RKO (cell line): ENCODE results near the gene SMG6.
"Not testable (repeated sequence)": the region's sequence is repeated elsewhere in the genome, so short reads cannot be mapped to it uniquely, and the experiment has no call there.

Experiments
- DNase-seq: peaks from one replicate; pipeline ENCODE4 v3.0.0-alpha.2; 2016; ENCODE audit warnings: low spot score

The SMG6 gene

DNA sequence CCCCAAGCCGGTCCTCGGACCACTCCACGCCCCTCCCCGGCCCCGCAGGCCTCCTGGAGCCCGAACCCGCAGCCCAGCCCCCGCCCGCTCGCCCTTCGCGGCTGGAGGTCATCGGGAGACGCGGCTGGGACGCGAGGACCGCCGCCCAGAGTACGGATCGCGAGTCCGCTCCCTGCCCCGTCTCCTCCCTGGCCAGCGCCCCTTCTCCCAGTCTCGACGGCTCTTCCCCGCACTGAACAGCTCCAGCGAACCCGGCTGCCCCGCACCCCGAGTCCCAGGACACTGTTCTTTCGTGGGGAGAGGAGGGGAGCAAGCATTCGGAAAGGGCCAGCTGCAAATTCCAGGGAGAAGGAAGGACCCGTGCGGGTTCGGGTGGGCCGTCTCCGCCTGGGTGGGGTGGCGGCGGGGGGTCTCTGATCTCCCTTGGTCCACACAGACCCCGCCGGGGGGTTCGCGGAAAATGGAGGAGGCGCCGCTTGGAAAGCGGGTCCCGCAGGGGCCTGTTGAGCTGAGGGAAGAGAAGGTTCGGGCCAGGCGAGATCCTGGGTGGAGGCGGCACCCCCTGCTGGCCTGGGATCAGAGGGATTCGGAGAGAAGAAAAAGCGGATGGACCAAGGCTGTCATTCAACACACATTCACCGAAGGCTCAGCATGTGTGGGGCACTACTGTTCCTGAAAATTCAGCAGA lies 277.8 kb downstream of the SMG6 start:
- no peak for DNase-seq

DNA sequence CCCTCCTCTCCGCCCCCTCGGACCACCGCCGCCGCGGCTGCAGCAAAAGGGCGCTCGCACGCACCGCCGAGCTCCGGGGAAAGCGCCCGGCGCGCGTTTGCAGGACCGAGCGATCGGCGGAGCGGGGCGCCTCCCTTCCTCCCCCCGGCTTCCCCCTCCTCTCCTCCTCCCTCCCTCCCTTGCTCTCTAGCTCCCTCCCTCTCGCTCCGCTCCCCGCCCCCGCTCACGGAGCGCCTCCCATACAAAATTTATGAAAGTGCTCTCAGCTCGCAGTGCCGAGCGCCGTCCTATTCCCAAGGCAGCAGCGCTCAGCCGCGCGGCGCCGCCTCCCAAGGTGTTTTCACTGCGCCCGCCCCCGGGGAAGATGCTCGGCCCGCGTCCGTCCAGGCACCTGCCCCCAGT lies 278.4 kb downstream of the SMG6 start, which contains the start of gene RTN4RL1:
Gene RTN4RL1, minus strand, starts transcription at position 115 of the 402 bp plus-strand sequence. CDS start 469 bp downstream, outside the sequence.
- DNase-seq: no peak

DNA sequence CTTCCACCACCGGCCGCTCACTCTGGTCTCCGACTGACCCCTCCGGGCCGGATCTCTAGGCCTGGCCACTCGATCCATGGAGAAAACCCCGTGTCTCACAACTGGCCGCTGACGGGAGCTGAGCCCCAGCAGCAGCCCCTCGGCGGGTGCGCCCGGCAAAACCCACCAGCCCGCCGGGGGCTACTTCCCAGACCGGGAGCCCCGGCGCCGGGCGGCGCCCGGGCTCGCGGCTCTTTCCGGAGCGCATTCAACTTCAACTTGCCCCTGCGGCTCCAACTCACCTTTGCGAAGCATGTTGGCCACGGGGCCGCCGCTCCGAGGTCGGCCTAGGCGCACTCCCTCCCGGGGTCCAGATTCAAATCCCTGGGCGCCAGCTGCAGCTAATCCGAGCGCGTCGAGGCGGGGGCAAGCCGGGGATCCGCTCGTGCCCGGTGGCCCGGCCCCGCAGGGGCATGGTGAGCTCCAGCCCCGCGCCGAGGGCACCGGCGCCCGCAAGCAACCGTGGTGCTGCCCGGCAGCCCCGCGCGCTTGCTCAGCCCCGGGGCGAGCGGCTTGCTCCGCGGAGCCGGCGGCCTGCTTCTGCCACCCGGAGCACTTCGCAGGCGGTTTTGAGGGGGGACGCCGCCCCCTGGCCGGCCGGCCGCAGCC lies 278.9 kb downstream of the SMG6 start:
- no peak for DNase-seq

DNA sequence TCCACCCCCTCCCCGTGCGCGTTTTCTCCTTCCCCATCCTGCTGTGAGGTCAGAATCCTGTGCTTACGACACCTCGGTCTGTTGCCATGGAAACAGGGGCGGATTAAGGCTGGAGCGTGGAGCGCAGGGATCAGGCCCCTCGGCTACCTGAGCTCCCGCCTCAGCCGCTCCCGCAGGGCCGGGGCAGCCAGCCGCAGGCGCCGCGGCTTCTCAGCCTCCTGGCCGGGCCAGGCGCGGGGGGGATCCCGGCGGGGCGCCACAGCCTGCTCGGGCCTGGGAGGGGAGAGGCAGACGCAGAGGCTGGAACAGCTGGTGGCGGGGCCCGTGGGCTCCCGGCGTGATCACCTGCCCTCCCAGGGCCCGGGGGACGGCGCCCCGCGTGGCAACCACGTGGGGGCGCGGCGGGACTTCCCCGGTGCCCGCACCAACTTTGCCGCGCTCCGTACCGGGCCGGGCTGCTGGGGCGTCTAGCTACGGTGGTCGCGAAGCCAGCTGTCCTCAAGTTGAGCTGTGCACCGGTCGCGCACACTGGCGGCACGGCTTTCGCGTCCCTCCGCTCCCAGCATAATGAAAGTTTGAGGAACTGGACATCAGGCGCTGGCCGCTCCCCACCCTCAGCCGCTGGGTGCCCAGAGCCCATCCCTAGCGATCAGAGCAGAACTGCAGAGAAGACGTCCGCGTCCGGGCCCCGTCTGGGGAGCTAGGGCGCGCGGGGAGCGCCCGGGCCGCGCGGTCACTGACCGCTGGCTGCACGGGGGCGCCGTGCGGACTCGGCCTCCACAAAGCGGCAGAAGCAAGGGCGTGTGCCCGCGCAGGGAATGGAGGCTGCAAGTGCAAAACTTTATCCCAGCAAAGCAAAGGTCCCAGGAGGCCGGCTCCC lies 279.7 kb downstream of the SMG6 start:
- DNase-seq: no peak

DNA sequence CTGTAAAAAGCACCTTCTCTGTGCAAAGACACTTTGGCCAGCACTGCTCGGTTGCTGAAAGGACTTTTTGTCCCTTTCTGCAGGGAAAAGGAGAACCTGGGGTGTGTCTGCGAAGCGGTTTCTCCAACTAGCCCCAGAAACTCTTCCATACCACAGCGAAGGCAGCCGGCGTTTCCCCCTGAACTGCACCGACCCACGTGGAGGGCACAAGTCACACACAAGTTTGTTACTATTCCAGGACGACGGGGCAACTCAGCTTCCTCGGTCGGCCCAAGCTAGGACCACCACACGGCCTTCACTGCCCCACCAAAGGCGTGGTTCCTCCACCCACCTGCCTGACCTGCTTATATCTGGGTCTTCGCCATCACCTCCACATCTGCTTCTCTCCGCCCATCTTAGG lies 280.3 kb downstream of the SMG6 start:
- no peak for DNase-seq

DNA sequence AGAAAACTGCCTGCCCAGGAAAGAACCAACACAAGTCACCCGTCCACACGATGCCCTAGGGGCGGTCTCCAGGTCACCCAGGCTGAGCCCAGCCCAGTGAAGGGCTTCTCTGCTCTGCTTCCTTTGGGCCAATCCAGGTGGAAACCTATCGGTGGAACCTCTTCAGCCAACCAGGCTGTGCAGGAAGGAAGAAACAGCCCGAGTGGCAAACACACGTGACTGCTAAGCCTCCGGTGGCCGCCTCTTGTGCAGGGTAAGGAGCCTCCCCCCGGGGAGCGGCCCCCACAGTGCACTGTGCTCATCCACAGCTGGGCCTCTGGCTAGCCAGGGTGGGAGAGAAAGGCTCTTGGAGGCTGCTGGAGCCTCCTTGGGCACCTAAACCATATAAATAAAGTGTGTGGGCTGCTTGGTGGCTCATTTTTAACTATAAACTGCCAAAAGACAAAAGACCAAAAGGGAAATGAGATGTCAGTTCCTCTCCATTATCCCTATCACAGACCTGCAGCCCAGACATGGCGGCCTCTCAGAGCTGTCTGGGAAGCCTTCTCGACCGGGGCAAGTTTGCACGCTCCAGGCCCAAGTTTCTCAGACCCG lies 280.8 kb downstream of the SMG6 start:
- DNase-seq: no peak

DNA sequence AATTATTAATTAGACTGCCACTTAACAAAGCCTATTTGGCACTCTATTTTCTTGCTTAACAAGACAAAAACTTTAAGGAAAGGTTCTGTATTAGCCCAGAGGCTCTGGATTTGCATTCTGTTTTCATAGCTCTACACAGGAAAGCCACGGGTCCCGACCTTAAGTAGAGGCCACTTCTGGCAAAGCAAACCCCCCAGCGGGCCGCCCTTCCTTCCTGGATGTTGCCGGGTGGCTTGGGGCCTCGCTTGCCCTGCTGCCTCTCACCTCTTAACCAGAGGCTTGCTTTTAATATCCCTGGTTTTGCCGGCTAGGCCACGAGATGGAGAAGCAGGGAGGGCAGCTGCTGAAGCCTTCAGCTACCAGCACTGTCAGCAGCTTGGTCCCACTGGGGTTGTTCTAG lies 282.9 kb downstream of the SMG6 start:
- DNase-seq: no peak

DNA sequence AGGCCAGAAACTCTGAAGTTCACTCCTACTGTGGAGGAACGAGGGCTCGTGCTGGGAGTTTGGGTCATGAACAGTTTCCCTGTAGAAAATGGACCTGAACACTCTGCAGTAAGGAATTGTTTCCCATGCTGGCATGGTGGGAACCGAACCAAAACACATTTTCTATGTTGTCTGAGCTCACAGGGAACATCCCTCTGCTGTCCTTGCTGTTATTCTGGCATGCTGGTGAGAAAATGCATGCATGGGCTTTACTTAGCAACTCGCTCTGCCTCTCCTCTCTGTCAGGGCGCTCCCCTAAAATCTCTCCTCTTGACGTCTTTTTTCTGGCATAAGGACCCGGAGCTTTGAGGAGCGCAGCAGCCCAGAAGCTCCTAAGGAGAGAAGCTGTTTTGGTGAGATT lies 283.9 kb downstream of the SMG6 start:
- no peak for DNase-seq

DNA sequence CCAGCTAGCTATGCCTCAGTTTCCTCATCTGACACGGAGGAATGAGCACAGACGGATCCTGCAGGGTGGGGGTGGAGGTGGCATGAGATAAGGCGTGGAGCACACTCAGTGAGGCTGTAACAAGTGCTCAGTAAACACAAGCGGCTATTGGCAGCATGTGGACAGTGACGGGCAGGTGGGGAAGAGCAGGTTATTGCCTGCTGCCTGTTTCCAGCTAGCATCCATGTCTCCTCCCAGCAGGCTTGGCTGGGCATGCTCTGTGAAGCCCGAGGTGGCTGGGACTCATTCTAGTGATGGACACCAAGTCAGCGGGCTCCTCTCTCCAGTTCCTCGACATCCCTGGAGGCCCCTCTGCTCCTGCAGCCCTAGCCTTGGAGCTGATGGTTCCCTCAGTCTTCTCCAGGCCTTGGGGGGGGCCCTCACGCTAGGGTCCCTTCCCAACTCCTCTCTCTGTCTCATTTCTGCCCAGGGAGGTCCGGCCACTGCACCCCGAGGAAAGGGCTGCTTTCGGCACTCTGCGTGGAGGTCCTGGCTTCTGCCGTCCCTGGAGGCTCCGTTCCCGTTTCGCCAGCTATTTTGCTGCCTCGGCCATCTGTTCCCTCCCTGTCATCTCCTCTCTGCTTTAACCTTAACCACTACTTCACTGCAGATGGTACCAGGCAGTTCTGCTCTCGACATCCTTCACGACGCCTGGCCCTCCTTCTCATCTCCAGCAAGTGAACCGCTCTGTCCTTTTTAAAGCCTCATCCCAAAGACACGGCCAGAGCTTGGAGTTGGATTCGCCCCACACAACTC lies 284.7 kb downstream of the SMG6 start:
- DNase-seq: no peak

DNA sequence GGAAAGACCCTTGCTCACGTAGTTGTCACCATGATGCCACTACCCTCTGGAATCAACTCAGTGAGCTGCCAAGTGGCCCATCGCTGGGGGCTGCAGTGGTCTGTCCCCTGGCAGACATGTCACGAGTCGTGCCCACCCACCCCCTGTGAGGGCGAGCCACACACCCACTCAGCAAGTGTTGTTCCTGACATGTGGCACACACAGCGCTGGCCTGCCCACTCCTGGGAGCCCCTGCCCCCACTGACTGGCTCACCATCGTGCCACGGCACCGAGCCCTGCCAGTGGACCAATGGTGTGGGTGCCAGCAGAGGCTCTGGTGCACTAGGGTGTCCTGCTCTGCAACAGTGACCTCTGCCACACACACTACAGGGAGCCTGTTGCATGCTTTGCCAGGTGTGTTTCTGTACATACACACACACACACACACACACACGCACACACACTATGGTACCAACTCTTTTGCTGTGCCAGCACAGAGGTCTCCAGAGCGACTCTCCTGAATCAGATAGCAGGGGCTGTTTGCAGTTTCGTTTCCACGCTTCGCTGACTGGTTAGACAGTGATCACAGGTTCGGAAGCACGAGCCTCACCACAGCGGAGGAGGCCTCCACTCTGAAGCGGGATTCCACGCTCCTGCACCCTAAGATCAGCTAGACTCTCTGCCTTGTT lies 286.2 kb downstream of the SMG6 start:
- DNase-seq: no peak

DNA sequence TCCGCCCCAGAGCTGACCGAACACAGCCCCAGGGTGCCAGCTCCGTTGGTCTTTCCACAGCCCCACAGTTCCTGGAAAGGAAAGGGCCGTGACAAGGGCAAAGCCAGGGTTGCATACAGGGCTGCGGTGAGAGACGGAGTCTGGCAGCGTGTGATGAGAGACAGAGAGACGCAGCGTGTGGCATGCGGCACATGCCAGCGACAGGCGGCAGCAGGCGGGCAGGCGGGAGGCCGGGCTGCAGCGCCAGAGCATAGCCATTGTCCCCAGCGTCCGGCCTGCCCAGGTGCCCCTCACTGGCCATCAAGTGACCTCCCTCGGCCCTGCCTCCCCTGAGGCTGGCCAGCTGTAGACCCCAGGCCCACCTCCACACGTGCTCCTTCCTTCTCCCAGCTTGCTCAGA lies 287.1 kb downstream of the SMG6 start:
- no peak for DNase-seq

DNA sequence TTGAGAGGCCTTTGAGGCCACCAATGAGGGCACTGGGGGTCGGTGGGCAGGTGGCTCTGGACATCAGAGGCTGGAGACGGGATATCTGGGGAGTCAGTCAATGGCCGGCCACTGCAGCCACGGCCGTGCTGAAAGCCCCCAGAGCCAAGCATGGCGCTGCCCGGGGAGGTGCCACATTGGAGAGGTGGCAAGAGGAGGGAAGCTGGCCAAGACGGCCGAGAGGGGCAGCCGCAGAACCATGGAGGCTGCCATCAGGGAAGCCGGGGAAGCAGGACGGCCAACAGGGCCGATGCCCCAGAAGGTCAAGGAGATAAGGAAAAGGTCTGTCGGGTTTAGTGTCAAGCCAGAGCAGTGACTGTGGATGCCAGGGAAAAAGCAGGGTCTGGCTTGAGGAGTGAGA lies 288.3 kb downstream of the SMG6 start:
- no peak for DNase-seq

DNA sequence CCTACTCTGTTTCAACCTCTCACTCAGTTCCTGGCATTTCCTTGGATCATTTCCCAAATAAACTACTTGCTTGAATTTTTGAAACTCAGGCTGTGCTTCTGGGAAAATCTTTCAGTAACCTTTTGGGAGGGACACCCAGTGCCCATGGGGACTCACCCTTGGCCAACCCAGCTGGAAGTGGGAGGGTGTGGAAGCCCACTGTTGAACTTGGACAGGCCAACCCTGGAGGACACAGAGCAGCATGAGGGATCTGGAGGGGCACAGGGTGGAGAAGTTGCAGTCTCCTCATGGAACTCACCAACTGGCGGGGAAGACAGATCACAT lies 289.6 kb downstream of the SMG6 start:
- no peak for DNase-seq

DNA sequence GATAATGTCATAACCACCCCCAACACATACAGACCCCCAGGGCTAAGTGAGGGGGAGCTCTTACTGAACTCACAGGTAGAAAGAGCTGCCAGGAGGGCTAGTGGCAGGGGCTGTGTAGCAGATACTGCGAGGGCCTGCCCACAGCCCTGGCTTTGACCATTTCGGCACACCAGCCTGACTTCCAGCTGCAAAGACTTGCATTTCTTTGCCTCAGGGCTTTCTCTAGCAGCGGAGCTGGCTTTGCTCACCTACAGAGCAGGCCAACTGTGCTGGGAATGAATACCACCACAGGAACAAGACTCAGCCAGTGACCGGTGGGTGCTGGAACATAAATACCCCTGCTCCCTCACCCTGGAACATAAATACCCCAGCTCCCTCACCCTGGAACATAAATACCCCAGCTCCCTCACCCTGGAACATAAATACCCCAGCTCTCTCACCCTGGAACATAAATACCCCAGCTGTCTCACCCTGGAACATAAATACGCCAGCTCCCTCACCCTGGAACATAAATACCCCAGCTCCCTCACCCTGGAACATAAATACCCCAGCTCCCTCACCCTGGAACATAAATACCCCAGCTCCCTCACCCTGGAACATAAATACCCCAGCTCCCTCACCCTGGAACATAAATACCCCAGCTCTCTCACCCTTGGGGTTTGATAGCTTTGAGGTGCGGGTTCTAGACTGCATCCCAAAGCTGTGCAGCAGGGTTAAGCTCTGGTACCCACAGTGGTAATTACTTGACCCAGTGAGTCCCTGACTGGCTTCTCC lies 290.2 kb downstream of the SMG6 start:
- not testable (repeated sequence) for DNase-seq

DNA sequence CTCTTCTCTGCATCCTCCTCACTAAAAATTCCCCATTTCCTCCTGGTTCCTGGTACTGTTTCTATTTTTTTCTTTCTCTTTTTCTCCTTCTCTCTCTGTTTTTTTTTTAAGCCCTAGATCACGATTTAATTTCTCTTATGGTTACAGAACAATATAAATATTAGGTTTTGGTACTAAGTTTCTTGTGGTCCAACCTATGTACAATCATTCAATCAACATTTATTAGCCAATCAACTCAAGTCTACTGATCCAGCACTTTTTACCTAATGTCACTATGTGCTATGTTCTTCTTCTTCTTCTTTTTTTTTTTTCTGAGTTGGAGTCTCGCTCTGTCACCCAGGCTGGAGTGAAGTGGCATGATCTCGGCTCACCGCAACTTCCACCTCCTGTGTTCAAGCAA lies 291.1 kb downstream of the SMG6 start:
- DNase-seq: no peak

DNA sequence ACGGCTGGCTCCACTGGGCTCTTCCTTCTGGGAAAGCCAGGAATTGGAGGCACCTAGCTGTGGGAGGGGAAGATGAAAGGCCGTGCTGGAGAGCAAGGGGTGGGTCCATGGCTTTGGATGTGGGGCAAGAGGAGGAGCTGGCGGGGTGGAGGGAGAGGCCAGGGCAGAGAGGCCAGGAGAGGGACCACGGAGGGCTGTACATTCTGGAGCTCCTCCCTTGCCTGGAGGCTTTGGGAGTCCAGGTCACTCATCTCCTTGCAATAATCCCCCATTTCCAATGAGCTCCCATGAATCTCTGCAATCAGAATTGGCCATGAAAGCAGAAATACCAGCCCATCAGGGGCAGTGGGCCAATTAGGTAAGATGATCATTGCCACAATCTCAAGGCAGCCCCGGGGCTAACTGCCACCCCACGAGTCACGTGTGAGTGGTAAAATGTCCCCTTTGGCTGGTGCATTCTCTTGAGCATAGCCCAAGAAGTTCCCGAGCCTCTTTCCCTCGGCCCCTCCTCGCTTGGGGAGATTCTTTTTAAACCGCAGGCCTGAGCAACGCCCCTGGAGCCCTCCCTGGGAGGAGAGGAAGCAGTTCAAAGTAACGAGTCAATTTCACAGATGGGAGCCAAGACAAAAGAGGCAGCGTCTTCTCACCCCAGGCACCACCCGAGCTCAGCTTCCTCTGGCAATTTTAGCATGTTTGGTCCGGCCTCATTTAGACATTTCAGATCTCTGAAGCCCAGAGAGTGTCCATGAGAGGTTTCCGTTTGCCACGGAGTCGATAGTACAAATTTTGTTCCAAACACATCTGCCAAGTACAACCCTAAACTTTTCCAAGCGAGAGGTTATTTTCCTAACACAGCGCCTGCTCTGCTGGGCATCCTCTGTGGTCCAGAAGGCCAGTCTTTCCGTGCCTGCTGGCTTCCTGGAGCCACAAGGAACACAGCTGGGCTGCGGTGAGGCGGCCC lies 291.9 kb downstream of the SMG6 start:
- no peak for DNase-seq
